GM18951 (cell line): ENCODE measurements around the gene HLTF.

Source experiments
- POLR2A ChIP-seq: IDR thresholded peaks from 4 replicates; pipeline ENCODE4 v1.6.1; 2011; ENCODE audit warnings: mild to moderate bottlenecking; ENCODE audit not compliant: insufficient read length, insufficient read depth; ENCODE audit errors: extremely low read depth
- in situ Hi-C: fragments of 300-500 bp; cut with MboI; formaldehyde crosslinking; loops from one replicate; pipeline ENCODE4 v1.12.0; 2022; ENCODE audit warnings: low sequenced_read_pairs, mixed read lengths, inconsistent platforms; ENCODE audit not compliant: unreplicated experiment

HLTF gene, protein sequence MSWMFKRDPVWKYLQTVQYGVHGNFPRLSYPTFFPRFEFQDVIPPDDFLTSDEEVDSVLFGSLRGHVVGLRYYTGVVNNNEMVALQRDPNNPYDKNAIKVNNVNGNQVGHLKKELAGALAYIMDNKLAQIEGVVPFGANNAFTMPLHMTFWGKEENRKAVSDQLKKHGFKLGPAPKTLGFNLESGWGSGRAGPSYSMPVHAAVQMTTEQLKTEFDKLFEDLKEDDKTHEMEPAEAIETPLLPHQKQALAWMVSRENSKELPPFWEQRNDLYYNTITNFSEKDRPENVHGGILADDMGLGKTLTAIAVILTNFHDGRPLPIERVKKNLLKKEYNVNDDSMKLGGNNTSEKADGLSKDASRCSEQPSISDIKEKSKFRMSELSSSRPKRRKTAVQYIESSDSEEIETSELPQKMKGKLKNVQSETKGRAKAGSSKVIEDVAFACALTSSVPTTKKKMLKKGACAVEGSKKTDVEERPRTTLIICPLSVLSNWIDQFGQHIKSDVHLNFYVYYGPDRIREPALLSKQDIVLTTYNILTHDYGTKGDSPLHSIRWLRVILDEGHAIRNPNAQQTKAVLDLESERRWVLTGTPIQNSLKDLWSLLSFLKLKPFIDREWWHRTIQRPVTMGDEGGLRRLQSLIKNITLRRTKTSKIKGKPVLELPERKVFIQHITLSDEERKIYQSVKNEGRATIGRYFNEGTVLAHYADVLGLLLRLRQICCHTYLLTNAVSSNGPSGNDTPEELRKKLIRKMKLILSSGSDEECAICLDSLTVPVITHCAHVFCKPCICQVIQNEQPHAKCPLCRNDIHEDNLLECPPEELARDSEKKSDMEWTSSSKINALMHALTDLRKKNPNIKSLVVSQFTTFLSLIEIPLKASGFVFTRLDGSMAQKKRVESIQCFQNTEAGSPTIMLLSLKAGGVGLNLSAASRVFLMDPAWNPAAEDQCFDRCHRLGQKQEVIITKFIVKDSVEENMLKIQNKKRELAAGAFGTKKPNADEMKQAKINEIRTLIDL

DNA sequence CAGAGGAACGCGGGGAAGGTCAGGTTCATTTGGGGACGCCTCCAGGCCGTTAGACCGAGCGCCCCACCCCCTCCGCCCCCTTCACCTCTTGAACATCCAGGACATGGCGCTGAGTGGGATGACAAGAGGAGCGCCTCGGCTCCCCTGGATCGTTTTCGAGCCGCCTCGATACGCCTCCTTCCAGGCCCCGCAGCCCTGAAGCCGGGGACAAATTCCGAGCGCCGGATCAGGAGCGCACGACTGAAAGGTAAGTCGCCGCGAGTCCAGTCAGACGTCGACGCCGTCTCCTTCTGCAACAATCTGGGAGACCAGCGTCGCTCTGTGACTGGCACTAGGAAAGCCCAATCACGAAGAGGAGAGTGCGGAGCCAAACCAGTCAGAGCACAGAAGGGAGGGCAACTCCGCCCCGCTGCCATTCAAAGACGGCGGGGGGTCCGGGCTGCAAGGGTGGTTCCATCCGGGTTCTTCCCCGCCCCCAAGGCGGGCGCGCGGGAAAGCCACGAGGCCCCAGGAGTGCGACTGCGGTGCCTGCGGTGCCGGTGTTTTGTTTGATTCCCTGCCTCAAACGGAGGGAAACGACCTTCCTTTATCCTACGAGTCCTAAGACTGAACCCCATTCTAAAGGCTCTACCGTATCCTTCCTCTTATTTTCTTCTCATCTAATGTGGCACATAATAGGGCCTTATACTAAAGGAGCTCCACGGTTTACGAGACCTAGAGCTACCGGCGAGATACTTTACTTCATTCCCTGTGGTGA is at the start of gene HLTF:
Gene HLTF (minus strand): TSS at position 302 of the 757 bp plus-strand sequence. CDS start 197 bp downstream, at position 105.
- TF ChIP-seq POLR2A = peak; percentile 65
- in situ Hi-C loops = no loop called here

DNA sequence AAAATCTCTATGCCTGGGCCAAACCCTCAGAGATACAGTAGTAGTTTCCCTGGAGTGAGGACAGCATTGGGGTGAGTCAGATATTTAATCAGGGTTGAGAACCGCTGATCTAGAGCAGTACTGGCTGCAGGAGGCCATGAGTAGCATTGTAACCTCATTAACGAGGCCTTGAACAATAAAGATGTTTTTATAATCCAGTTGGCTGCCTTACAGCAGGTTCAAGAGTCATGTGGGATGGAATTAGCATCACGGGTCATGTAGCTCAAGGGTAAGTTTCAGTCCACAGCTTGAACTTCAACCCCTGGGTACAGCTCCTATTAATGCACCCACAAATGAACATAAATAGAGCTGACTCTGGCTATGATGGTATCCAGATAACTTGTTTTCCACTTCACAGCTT is 48.2 kb upstream of the HLTF start:
- no peak for TF ChIP-seq POLR2A
- in situ Hi-C loops = no loop called here

DNA sequence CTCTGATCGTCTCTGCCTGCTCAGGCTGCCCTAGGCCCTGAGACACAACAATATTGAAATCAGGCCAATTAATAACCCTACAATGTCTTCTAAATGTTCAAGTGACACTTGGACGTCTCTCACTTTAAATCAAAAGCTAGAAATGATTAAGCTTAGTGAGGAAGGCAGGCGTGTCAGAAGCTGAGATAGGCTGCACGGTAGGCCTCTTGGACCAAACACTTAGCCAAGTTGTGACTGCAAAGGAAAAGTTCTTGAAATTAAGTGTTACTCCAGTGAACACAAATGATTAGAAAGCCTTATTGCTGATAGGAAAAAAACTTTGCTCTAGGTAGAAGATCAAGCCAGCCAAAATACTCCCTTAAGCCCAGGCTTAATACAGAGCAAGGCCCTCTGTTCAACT is 45.3 kb upstream of the HLTF start:
- in situ Hi-C loops = no loop called here
- TF ChIP-seq POLR2A = no peak

- peak; percentile 93 for TF ChIP-seq POLR2A
- in situ Hi-C loops = loop anchor here (5.0 kb wide), 1 partner anchor 143 kb away; no protein-coding TSS in a partner anchor
Observed at GRCh38 chr3:149129326-149130205, 43.2 kb upstream of the HLTF start, which contains the start of gene HPS3. HPS3 (plus strand) TSS chr3:149129638; CDS start chr3:149129724, 86 bp downstream.

GRCh38 chr3:149128821-149129220 is 42.5 kb upstream of the HLTF start:
- in situ Hi-C loops = loop anchor here (5.0 kb wide), 1 partner anchor 143 kb away; no protein-coding TSS in a partner anchor
- TF ChIP-seq POLR2A = no peak

DNA sequence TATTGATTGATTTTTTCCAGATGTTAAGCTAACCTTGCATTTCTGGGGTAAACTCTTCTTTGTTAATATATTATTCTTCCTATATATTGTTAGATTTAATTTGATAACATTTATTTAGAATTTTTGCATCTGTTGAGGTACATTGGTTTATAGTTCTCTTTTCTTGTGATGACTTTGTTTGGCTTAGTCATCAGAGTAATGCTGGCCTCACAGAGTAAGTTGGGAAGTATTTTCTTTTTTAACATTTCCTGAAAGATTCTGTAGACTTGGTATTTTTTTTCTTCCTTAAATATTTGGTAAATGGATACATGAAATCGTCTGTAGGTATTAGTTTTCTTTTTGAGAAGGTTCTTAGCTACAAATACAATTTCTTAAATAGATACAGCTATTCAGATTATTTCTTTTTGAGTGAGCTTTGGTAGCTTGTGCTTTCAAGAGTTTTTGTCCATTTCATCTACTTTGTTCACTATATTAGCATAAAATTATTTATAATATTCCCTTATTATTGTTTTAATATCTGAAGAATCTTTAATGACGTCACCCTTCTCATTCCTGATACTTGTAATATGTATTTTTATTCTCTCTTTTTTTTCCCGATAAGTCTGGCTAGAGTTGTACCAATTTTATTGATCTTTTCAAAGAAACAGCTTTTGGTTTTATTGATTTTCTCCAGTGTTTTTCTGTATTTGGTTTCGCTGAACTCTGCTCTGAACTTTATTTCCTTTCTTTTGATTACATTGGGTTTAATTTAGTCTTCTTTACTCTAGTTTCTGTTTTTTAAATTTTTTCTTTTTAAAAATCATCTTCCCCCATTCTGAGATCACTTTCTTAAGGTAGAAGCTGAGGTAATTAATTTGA is 36.6 kb upstream of the HLTF start:
- in situ Hi-C loops = loop anchor here (5.0 kb wide), 1 partner anchor 161 kb away; no protein-coding TSS in a partner anchor
- TF ChIP-seq POLR2A = no peak

- TF ChIP-seq POLR2A = no peak
- in situ Hi-C loops = loop anchor here (5.0 kb wide), 1 partner anchor 158 kb away; no protein-coding TSS in a partner anchor
Observed at GRCh38 chr3:149120051-149120972, 34.0 kb upstream of the HLTF start.

DNA sequence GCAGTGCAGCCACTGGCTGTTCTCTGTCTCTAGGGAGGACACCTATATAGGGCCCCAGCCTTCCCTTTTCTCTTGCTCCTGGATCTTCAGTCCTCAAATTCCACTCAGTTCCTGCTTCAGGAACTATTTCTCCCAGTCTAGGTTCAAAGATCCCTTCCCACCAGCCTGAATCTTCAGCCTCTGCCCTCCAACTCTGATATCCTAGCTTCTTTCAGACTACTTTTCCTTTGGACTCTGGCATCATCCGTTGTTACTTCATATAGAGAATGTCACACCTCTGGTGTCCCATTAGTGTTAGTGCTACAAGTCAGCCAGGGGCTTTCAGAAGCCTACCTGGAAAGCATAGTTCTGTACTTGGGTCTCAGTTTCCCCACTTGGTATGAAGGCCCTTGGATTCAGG is 33.1 kb upstream of the HLTF start:
- in situ Hi-C loops = no loop called here
- TF ChIP-seq POLR2A = no peak

- no peak for TF ChIP-seq POLR2A
- in situ Hi-C loops = no loop called here
Observed at GRCh38 chr3:149118724-149119123, 32.4 kb upstream of the HLTF start.

- in situ Hi-C loops = no loop called here
- no peak for TF ChIP-seq POLR2A
Observed at GRCh38 chr3:149115114-149115513, 28.8 kb upstream of the HLTF start.
